ENCODE measurements around the gene PATL2.
"Not testable (repeated sequence)": the region's sequence is repeated elsewhere in the genome, so short reads cannot be mapped to it uniquely, and the experiment has no call there.

The PATL2 gene

DNA sequence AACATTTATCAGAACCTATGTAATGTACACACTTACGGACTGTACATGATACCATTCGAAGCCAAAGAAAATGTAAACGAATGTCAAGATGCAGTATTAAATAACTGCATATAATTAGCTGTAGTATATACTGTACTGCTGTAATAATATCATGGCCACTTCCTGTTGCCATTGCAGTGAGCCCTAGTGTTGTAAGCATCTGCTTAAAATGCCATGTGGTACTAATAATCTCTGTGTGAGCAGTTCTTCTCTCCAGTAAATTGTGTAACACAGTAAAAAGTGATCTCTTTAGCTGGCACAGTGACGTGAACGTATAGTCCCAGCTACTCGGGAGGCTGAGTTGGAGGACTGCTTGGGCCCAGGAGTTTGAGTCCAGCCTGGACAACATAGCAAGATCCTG is 56.3 kb downstream of the PATL2 start:
- in situ Hi-C loops (cut with MboI; ENCODE audit: low sequenced_read_pairs) = no loop called here

DNA sequence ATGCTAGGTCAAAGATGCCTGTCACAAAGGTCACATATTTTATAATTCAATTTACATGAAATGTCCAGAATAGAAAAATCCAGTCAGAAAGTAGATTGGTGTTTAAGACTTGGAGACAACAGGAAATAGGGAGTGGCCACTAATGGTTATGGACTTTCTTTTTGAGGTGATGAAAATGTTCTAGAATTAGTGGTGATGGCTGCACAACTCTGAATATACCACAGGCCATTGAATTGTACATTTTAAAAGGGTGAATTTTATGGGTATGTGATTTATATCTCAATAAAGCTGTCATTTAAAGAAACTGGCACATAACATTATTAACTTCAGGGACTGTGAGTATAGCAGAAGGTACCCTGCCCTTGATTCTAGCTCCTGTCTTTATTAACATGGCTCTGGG is 63.5 kb downstream of the PATL2 start:
- in situ Hi-C loops (cut with MboI; ENCODE audit: low sequenced_read_pairs) = no loop called here

- in situ Hi-C loops (cut with MboI; ENCODE audit: low sequenced_read_pairs) = no loop called here
These were observed 64.1 kb downstream of the PATL2 start for GRCh38 chr15:44647036-44647435.

- in situ Hi-C loops (cut with MboI; ENCODE audit: low sequenced_read_pairs) = no loop called here
These were observed 64.7 kb downstream of the PATL2 start for GRCh38 chr15:44646460-44646859.

- in situ Hi-C loops (cut with MboI; ENCODE audit: low sequenced_read_pairs) = no loop called here
These were observed 69.5 kb downstream of the PATL2 start for GRCh38 chr15:44641651-44642050.

DNA sequence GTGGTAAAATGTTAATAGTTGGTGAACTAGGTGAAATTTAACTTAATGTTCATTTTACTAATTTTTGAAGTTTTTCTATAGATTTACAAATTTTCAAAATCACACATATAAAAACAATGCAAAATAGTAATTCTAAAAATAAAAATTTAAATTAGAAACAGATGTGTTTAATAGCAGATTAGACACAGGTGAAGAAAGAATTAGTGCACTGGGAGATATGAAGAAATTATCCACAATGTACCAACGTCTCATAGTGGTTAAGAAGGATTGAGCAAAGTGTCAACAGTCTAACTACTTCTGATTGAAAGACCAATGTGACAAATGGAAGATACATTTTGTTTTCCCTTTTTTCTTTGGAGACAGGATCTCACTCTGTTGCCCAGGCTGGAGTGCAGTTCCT is 74.1 kb downstream of the PATL2 start:
- in situ Hi-C loops (cut with MboI; ENCODE audit: low sequenced_read_pairs) = no loop called here

DNA sequence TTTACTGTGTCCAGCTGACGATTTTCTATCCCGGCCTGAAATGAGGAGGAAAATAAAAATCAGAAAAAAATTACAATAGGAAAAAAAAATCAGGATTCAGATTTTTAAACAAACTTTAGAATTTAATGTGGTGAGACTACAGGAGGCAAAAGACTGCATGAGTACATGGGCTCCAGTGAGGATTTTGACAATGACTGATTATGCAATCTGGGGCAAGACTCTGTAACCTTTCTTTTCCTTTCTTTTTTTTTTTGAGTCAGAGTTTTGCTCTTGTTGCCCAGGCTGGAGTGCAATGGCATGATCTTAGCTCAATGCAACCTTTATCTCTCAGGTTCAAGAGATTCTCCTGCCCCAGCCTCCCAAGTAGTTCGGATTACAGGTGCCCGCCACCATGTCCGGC is 77.5 kb downstream of the PATL2 start:
- in situ Hi-C loops (cut with MboI; ENCODE audit: low sequenced_read_pairs) = no loop called here

- in situ Hi-C loops (cut with MboI; ENCODE audit: low sequenced_read_pairs) = not testable (repeated sequence)
These were observed 85.8 kb downstream of the PATL2 start for GRCh38 chr15:44625286-44625685.

DNA sequence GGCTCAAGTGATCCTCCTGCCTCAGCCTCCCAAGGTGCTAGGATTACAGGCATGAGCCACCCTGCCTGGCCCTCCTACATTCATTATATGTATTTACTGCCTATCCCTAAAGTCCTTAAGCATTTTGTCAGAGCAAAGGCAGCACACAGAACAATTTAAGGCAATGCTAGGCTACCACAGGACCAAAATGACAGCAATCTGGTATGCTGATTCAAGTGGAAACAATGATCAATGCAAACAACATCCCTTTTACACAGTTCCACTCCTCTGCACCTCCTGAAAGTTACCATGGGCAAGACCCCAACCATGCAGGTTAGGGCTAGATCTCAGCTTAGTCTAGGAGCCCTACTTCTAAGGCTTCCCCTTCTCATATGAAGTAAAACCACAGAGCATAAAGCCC is 87.9 kb downstream of the PATL2 start:
- in situ Hi-C loops (cut with MboI; ENCODE audit: low sequenced_read_pairs) = no loop called here

DNA sequence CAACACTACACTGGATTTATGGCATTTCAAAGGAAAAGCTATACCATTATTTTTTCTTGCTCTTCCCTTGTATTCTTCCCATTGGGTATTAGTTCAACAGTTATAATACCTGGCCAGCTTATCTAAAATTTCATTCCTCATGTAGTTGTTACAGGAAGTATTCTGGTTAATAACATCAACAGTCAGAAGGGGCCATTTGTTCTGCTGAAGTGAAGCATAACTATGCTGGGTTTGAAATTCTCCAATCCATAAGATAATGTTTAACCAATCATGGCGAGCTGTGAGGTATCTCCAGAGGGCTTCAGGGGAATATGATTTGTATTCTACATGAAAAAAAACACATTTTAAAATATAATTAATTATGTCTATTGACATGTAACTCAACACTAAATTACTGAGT is 91.0 kb downstream of the PATL2 start:
- in situ Hi-C loops (cut with MboI; ENCODE audit: low sequenced_read_pairs) = no loop called here

DNA sequence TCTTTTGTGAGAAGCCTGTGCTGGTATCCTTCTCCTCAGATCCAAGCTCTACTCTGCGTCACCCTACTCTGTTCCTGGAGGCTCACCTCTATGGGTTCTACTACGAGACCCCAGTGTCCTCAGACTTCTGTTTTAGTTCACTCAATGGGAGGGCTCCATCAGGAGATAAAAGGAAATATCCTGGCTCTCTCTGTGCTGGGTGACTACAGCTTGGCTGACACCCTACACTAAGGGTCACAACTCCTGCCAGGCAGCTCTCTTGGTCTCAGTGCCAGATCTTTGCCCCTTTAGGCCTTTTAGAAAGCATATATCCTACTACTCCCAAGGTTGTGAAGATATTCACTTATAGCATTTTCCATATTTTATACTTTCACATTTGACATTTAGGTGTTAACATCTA is 94.1 kb downstream of the PATL2 start:
- in situ Hi-C loops (cut with MboI; ENCODE audit: low sequenced_read_pairs) = no loop called here

Measured in hTERT RPE-1 (cell line).